Measurements from ENCODE around the gene SH2B2. TPM values are rescaled to one million over a fixed set of nuclear protein-coding genes. Genes with fewer than 3 reads are reported as not detected.

Gene SH2B2
- total and polyA plus RNA-seq, 2 donors (not counting 1 experiment from before 2014, with no cell fraction given) = 0.18 to 2.0 TPM

GRCh38 chr7:102303669-102304422, 17.2 kb downstream of the SH2B2 start:
- DNase-seq (ENCODE audit: low read depth in 2 of 2) = no peak
- Histone ChIP-seq H3K9me3 (ENCODE audit: control insufficient read depth, insufficient read depth, low read depth, low read length) (no peaks in the 10 kb centered on the region), H3K4me2 (ENCODE audit: extremely low read depth, insufficient read depth, low read length) (no peak overlapping the region), H2AFZ (ENCODE audit: low read length) (no peak overlapping the region), H3K27me3 (ENCODE audit: control insufficient read depth, insufficient read depth, low read length) (no peaks in the 10 kb centered on the region), H3K79me2 (ENCODE audit: control insufficient read depth, insufficient read depth, low read length) (no peaks in the 10 kb centered on the region), H3K4me3 (replicated peaks in 1 of 4; ENCODE audit: control extremely low read depth in 1 of 4, insufficient read depth in 1 of 4, low read depth in 3 of 4, low read length in 4 of 4) (no peak overlapping the region), H4K20me1 (ENCODE audit: control insufficient read depth, extremely low read depth, insufficient read depth, low read length) (no peaks in the 10 kb centered on the region), H3K4me1 (ENCODE audit: control insufficient read depth, extremely low read depth, insufficient read depth, low read length) (peaks cover 3% of the 10 kb centered on the region), H3K27ac (ENCODE audit: insufficient read depth, low read length) (no peak overlapping the region), H3K36me3 (ENCODE audit: control insufficient read depth, insufficient read depth, low read length) (no peaks in the 10 kb centered on the region), H3K9ac (ENCODE audit: insufficient read depth, low read length) (no peak overlapping the region)
- TF ChIP-seq EZH2 (IDR thresholded peaks at IDR 0.05; ENCODE audit: low read length, missing control alignments) (no peak), CTCF (conservative IDR thresholded peaks at IDR 0.05 in 1 of 2, IDR thresholded peaks at IDR 0.05 in 1 of 2; ENCODE audit: low read depth in 1 of 2, low read length in 2 of 2) (no peak)

- H3K9ac ChIP-seq (ENCODE audit: insufficient read depth, low read length) = no peak overlapping the region
- H3K4me3 ChIP-seq (replicated peaks in 1 of 4; ENCODE audit: control extremely low read depth in 1 of 4, insufficient read depth in 1 of 4, low read depth in 3 of 4, low read length in 4 of 4) = no peak overlapping the region
- no peak overlapping the region for H3K27ac ChIP-seq (ENCODE audit: insufficient read depth, low read length)
- H4K20me1 ChIP-seq (ENCODE audit: control insufficient read depth, extremely low read depth, insufficient read depth, low read length) = no peaks in the 10 kb centered on the region
- H3K27me3 ChIP-seq (ENCODE audit: control insufficient read depth, insufficient read depth, low read length) = no peaks in the 10 kb centered on the region
- H3K4me1 ChIP-seq (ENCODE audit: control insufficient read depth, extremely low read depth, insufficient read depth, low read length) = peaks cover 3% of the 10 kb centered on the region
- no peak overlapping the region for H3K4me2 ChIP-seq (ENCODE audit: extremely low read depth, insufficient read depth, low read length)
- TF ChIP-seq EZH2 (IDR thresholded peaks at IDR 0.05; ENCODE audit: low read length, missing control alignments) (no peak), CTCF (conservative IDR thresholded peaks at IDR 0.05 in 1 of 2, IDR thresholded peaks at IDR 0.05 in 1 of 2; ENCODE audit: low read depth in 1 of 2, low read length in 2 of 2) (no peak)
- H3K36me3 ChIP-seq (ENCODE audit: control insufficient read depth, insufficient read depth, low read length) = no peaks in the 10 kb centered on the region
- H3K79me2 ChIP-seq (ENCODE audit: control insufficient read depth, insufficient read depth, low read length) = no peaks in the 10 kb centered on the region
- no peaks in the 10 kb centered on the region for H3K9me3 ChIP-seq (ENCODE audit: control insufficient read depth, insufficient read depth, low read depth, low read length)
- DNase-seq (ENCODE audit: low read depth in 2 of 2) = no peak
- no peak overlapping the region for H2AFZ ChIP-seq (ENCODE audit: low read length)
Observed at GRCh38 chr7:102304668-102305067, 18.0 kb downstream of the SH2B2 start.

GRCh38 chr7:102305414-102306268, 19.0 kb downstream of the SH2B2 start:
- H3K36me3 ChIP-seq (ENCODE audit: control insufficient read depth, insufficient read depth, low read length) = no peaks in the 10 kb centered on the region

More at GRCh38 chr7:102305414-102306268, 19.0 kb downstream of the SH2B2 start:
- Histone ChIP-seq H4K20me1 (ENCODE audit: control insufficient read depth, extremely low read depth, insufficient read depth, low read length) (no peaks in the 10 kb centered on the region), H3K4me1 (ENCODE audit: control insufficient read depth, extremely low read depth, insufficient read depth, low read length) (peaks cover 3% of the 10 kb centered on the region), H3K9me3 (ENCODE audit: control insufficient read depth, insufficient read depth, low read depth, low read length) (no peaks in the 10 kb centered on the region), H3K27me3 (ENCODE audit: control insufficient read depth, insufficient read depth, low read length) (no peaks in the 10 kb centered on the region), H3K27ac (ENCODE audit: insufficient read depth, low read length) (no peak overlapping the region), H3K4me2 (ENCODE audit: extremely low read depth, insufficient read depth, low read length) (no peak overlapping the region), H3K9ac (ENCODE audit: insufficient read depth, low read length) (no peak overlapping the region), H3K4me3 (replicated peaks in 1 of 4; ENCODE audit: control extremely low read depth in 1 of 4, insufficient read depth in 1 of 4, low read depth in 3 of 4, low read length in 4 of 4) (no peak overlapping the region), H3K79me2 (ENCODE audit: control insufficient read depth, insufficient read depth, low read length) (no peaks in the 10 kb centered on the region), H2AFZ (ENCODE audit: low read length) (no peak overlapping the region)
- DNase-seq (ENCODE audit: low read depth in 2 of 2) = no peak
- no peak for TF ChIP-seq CTCF (conservative IDR thresholded peaks at IDR 0.05 in 1 of 2, IDR thresholded peaks at IDR 0.05 in 1 of 2; ENCODE audit: low read depth in 1 of 2, low read length in 2 of 2)
- TF ChIP-seq EZH2 (IDR thresholded peaks at IDR 0.05; ENCODE audit: low read length, missing control alignments) = no peak

Data from fibroblast of lung (primary cell).